T1000 (cell line): Measurements from ENCODE around the gene STXBP1.

Experiments used
- DNase-seq: peaks from one replicate; lab custom pipeline; 2025; ENCODE audit warnings: mixed read lengths; lab: John Stamatoyannopoulos, UW

STXBP1 gene

DNA sequence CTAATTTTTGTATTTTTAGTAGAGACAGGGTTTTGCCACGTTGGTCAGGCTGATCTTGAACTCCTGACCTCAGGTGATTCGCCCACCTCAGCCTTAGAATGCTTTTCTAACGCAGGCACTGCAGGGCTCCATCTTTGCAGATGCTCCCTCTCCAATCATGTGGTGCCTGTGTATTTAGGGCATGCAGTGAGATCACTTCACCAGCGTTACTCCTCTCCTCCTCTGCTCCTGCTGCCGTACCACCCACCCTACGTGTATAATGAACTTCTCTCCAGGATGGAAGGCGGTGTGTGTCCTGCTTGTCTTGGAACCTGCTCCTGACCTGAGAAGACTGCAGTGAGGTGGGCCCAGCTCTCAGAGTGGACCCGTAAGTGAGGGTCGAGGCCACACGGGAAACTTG, 81.1 kb downstream of the STXBP1 start:
- no peak for DNase-seq

DNA sequence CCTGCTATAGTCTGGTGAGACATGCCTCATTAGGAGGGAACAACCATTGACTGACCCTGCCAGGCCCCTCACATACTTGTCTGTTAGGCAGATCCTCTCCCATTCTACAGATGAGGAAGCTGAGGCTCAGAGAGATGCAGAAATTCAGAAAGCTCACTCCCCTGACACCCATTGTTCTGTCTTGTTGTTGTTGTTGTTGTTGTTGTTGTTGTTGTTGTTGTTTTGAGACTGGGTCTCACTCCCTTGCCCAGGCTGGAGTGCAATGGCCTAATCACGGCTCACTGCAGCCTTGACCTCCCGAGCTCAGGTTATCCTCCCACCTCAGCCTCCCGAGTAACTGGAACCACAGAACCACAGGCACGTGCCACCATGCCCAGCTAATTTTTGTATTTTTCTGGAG, 81.6 kb downstream of the STXBP1 start:
- no peak for DNase-seq

DNA sequence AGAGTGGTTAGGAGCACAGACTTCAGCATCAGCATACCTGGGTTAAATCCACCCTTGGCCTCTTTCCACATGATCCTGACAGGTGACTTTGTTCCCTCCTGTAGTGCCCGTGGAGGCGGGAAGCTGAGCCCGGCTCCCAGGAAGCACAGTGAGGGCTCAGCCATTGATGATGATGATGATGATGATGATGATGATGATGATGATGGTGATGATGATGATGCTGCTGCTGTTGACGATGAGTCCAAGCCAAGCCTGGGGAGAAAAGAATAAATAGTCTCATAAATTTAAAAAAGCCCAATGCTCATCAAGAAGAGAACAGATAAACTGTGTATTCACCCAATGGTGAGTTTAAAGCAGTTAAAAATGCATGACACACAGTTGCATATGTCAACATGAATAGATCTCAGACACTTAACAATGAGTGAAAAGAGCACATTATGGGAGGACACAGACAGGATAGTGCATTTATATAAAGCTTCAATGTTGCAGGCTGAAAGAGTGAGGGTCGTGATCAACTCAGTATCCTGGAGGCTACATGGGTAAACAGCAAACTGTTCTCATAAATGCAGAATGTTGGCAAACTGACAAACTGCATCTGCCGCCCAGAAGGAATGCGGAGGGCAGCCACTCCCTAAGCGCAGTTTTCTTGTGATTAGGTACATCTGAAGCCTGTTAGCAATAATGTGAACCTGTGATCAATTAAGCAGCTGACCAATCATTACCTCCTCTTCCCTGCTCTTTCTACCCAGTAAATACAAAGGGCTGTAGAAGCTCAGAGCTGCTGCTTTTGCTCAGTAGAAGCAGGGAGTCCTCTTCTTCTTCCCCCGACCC, 83.0 kb downstream of the STXBP1 start:
- DNase-seq, result no peak

DNA sequence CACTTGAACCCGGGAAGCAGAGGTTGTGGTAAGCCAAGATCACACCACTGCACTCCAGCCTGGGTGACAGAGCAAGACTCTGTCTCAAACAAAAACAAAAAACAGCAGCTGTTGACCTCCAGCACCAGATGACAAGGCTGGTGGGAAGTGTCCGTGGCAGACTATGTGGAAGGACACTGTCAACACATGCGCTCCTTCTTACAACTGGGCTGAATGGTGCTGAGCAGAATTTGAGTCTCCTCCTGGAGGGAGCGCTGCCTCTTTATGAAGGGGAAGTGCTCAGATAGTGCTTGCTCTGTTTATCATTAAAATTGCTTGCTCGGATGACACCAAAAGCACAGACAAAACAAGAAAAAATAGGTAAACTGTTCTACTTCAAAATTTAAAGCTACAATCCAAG, 85.5 kb downstream of the STXBP1 start:
- DNase-seq, result no peak

DNA sequence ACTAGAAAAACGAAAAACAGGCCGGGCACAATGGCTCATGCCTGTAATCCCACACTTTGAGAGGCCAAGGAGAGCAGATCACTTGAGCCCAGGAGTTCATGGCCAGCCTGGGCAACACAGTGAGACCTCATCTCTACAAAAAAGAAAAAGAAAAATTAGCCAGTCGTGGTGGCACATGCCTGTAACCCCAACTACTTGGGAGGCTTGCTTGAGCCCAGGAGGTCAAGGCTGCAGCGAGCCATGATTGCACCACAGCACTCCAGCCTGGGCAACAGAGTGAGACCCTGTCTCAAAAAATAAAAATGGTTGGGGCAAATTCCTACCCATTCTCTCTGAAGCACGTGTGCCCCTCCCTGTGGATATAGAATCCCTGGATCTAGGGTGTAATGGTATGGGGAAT, 86.3 kb downstream of the STXBP1 start:
- DNase-seq, result no peak

DNA sequence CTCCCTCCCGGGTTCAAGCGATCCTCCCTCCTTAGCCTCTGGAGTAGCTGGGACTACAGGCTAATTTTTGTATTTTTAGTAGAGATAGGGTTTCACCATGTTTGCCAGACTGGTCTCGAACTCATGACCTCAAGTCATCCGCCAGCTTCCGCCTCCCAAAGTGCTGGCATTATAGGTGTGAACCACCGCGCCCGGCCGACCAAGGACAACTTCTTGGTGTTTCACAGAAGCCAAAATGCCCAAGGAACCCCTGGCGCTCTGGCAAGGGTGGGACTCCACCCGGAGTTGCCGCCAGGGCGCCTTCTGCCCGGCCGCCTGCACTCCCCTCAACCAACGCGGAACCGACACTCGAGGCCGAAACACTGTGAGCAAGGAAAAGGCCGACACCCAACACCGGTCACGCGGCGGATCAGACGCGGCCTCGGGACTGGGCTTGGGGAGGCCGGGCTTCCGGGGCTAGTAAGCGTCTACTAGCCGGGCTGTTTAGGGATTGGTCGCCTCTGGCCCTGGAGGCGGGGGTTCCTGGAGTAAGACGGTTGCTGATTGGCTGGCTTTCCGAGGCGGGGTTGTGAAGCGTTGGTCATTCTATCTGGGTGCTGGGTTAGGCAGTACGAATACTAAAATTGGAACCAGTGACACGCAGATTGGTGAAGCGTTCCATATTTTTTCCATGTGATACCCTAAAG, 87.1 kb downstream of the STXBP1 start:
- DNase-seq, result no peak

DNA sequence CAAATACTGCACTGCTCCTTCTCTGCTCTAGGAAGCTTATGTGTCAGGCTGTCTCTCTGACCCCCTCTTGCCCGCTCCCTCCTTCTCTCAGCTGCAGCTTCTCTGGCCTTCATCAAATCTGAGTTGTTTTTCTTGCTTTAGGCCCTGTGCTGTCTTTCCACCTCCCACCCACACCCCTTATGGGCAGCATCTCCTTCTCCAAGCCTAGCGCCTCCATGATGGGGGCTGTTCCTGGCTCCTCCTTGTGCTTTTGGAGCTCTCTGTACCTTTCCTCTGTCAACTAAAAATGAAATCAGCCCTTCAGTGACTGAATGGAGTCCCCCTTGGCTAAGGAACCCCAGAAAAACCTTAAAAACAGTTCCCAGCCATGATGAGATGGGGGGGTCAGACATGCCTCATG, 88.1 kb downstream of the STXBP1 start:
- DNase-seq, result no peak

DNA sequence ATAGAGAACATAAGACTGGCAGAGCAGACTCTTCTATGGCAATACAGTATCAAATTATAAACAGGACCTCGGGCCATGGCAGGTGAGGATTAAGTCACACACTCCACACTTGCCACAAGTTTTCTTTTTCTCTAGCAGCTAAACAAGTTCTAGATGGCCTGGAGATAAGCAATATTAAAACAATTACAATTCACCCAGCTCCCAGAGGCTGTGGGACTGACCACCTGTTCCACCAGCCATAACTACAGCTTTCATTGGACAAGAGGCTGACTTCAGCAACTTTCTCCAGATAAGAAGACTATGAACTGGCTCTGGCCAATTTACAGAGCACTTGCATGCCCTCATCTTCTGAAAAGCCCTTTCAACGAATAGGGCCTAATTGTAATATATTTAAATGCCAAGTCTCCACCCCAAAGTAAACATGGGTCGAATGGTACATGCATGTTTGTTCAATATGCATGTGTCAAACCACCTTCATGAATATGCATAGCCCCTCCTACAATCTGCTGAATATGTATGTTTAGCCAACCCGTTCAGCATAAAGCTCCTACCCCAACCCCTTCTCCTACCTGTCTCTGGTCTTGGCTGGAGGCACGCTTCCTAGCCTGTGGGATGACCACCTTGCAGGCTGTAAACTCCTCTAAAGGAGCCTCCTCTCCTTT, 88.6 kb downstream of the STXBP1 start:
- DNase-seq, result no peak

DNA sequence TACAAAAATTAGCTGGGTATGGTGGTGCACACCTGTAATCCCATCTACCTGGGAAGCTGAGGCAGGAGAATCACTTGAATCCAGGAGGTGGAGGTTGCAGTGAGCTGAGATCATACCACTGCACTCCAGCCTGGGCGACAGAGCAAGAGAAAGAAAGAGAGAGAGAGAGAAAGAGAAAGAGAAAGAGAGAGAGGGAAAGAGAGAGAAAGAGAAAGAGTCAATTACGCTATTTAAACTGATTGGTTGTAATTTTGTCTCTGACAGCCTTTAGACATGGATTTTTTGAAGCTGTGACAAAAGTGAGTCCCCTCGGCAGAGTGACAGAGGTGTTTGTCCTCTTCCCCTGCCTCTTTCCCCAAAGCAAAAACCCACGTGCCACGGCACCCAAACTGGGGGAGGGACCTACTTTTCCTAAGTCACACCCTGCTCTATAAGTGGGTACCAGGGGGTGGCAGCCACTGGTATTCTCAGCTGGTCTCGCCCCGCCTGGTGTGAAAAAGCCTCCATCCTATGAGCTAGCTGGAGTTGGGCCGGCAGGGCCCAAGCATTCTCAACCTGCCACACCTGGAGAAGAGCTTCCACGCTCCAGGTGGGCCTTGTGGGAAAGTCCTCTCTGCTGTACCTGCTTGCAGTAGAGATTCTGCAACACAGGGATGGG, 91.3 kb downstream of the STXBP1 start:
- no peak for DNase-seq

DNA sequence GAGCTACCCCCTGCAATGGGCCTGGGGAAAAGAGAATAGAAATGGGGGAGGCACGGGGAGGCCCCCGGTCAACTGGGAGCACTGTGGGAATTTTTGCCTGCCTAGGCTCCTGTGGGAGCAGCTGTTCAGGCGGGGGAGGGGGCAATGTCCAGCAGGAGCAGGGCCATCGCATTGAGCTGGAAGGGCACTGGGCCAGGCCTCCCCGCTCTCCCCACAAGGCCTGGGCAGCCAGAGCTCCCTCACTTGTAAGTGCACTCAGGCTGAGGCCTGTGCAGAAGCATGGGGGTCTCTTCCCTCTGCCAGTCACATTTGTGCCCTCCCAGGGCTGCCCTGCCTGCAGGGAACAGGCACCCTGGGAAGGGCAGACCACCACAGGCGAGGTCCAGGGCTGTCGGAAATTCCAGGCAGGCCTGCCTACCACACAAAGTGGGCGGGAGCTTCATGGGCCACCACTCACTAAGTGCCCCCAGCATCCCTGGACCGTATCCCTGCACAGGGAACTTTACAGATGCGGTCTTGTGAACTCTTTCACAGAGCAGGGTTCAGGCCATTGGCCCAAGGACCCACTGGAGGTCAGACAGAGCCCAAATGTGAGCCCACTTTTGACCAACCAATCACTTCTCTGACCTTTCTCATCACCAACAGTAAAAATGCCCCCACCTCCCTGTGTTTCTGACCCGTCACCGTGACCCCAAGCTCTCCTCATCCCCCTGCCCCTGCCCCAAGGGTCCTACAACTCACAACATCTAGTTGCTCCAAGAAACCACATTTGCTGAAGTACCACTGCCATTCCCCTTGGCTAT, 93.7 kb downstream of the STXBP1 start:
- no peak for DNase-seq

DNA sequence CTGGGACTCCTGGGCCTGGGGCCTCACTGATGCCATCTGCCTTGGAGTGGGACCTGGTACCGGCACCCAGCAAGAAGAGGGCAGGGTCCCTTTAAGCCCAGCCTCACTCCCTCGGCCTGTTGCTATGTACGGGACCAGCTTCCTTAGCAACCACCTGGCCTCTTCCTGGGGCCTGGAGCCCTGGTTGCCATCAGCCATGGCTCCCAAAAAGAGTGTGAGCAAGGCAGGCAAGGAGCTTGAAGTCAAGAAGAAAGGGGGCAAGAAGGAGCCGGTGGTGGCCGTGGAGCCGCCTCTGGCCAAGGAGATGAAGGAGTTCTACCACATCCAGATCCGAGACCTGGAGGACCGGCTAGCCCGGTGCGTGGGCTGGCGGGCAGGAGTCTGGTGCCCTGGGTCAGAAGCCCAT, 94.8 kb downstream of the STXBP1 start, which contains the start of gene CFAP157:
Gene CFAP157, plus strand, starts transcription at position 153 of the 406 bp plus-strand sequence. Its CDS starts 44 bp downstream, at position 197.
- DNase-seq, result no peak

DNA sequence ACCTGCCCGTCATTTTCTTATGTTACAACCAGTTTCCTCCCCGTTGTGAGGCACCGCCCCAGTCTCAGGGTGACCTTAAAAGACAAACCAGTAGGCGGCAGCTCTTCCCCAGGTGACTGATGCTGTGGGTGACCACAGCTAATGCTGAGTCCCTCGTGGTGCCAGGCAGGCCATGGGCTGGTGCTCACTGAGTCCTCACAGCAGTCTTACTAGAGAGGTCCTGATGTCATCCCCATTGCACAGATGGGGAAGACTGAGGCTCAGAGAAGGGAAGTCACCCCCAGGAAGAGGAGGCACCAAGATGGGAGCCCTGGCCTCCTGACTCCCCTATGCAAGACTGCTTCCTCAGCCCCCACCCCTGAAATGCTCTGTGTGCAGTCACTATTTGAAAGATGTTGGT, 95.7 kb downstream of the STXBP1 start:
- no peak for DNase-seq

DNA sequence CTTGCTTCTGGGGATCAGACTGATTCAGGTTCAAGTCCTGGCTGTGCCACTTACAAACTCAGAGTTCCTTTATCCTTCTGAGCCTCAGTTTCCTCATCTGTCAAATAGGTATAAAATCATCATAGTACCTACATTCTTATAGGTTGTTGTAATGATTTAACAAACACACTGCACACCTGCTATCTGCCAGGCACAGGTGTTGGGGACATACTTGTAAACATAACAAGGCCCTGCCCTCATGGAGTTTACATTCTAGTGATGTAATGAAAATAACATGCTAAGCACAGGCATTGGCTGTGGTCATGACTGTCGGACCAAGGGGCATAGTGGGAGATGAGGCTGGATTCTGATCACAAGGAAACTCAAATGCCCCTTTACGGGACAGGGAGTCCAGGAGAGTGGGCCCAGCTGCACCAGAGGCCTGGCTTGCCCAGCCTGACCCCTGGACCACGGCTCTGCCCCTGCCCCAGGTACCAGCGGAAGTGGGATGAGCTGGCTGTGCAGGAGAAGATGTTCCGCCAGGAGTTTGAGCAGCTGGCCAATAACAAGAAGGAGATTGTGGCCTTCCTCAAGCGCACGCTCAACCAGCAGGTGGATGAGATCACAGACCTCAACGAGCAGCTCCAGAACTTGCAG, 97.0 kb downstream of the STXBP1 start:
- no peak for DNase-seq

DNA sequence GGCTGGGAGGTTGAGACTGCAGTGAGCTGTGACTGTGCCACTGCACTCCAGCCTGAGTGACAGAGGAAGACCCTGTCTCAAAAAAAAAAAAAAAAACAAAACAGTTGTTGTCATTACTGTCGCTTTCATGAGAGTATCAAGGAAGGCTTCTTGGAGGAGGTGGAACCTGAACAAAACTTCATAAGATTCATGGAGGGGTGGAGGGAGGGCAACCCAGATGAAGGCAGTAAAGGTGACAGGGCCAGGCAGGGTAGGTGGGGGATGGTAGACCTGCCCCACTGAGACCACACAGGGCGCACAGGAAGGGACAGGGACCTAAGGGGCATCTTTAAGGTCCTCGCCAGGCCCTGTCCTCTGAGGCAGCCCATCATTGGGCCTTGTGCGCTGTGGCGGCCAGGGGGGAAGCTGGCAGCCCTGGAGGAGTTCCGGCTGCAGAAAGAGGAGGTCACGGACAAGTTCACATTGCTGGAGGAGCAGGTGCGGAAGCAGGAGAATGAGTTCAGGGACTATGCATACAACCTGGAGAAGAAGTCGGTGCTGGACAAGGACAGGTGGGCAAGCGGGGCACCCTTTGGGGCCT, 98.2 kb downstream of the STXBP1 start:
- DNase-seq, result no peak

DNA sequence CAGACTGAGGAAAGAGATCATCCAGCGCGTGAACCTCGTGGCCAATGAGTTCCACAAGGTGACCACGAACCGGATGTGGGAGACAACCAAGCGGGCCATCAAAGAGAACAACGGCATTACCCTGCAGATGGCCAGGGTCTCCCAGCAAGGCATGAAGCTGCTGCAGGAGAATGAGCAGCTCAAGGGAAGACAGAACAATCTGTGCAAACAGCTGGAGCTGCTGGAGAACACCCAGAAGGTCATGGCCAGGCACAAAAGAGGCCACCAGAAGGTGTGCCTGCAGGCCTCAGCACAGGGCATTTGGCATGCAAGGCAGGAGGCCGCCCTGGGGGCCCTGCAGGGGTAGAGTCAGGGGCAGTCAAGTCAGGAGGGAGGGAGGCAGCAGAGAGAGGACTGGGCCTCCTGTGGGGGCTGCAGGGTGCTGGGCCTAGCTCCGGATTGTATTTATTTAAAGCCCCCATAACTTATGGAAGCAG, 99.2 kb downstream of the STXBP1 start:
- DNase-seq, result no peak

DNA sequence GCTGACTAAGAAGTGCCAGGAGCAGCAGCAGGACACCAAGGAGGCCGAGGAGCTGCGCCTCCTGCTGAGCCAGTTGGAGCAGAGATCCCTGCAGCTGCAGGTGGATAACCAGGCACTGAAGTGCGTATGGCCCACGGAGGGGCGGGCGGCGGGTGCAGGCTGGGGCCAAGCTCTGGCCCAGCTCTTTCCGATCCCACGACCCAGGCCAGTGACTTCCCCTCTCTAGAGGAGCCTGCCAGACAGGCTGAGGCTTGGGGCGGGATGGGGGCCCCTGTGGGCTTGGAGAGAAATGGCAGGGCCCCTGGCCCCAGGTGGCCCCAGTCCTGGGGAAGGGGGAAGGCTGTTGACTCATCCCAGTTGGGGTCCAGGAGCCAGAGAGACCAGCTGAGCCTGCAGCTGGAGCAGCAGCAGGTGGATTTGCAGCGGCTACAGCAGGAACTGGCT, 99.8 kb downstream of the STXBP1 start:
- no peak for DNase-seq

DNA sequence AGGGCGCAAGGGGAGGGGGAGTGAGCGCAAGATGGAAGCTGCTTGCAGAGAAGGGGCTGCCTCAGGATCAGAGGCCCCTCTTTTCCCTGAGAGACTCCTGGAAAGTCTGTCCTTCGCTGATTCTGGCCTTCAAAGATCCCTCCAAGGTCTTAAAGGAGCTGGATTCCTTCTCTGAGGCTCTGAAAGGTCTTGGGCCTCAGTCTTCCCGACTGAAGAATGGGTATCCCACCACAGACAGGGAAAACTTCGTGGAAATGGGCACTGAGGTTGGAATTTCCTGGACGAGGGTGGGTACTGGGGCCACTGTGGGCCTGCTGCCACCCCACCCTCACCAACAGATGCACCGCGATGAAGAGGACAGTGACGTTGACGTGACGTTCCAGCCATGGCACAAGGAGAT, 100.3 kb downstream of the STXBP1 start:
- DNase-seq, result no peak

DNA sequence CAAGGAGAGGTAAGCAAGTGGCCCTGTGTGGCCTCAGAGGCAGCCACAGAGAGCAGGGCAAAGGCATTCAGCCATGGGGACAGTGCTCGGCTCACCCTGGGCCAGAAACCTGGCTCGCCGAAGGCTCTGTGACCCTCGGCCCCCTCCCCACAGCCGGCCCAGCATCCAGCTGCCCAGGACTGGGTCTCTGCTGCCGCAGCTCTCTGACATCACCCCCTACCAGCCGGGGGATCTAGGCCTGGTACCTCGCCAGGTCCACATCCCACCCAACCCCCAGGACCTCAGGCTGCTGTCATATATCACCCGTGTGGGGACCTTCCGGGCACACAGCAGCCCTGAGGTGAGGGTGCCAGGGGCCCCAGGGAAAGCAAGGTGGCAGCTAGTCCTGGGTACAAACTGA, 100.8 kb downstream of the STXBP1 start:
- DNase-seq, result no peak

DNA sequence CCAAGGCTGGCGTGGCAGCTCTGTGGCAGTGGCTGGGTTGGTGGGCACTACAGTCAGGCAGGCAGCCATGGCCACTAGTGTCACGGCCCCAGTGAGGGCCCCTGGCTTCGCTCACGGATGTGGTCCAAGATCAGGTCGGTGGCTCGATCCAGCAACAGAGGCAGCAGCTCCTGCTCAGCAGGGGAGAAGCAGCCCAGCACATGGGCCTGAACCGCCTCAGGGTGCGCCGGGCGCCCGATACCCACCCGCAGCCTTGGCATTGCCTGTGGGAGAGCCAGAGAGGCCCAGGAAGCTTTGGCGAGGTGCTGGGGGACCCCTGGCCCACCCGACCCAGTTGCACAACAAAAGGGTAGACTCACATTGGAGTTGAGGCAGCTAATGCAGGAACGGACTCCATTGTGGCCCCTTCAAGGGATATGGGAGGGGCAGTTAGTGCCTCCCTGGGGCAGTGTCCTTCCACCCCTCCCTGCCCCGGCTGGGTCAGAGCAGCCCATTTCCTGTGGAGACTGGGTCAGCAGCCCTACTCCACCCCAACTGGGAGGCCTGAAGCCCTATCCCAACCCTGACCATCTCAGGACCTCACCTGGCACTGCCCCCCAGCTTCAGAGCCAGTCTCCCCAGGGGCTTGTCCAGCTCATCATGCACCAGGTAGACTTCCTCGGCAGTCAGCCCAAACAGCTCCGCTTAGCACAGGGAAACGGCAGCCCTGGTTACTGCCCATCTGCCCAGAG, 102.1 kb downstream of the STXBP1 start:
- DNase-seq, result no peak

DNA sequence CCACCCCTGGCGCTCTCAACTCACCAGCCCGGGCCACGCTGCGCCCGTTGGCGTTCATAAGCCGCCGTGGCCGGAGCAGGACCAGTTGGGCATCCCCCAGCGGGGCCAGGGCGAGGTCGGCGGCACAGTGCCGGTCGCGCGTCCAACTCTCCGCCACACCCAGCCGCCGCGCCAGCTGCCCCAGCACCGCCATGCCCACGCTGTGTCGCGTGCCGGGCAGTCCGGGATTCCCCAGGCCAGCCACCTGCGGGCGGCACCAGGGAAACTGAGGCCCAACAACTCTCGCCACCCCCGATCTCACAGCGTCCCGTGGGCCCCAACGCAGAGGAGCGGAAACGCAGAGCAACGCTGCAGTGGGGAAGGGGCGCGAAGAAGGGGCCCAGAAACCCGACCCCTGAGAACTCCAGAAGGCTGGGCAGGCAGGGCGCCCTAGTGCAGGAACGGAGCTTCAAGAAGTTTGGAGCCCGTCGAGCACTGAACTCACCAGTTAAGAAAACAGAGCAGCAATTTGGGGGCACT, 102.9 kb downstream of the STXBP1 start:
- no peak for DNase-seq
